ENCODE measurements around the gene BCOR. TPM values are rescaled to one million over a fixed set of nuclear protein-coding genes. Genes with fewer than 3 reads are reported as not detected.

BCOR gene
- total and polyA plus RNA-seq, 9 of the 15 experiments (the other 6 are each of a cell fraction or from before 2014, with no cell fraction given): 27.5 to 113 (median 37.6) TPM

- TF ChIP-seq ZBTB34 (CRISPR knock-in tag; IDR thresholded peaks at IDR 0.05) (0 out of 2 replicates have a peak, but pooled peaks have one; percentile 25), CREB5 (CRISPR knock-in tag; IDR thresholded peaks at IDR 0.05) (no peak), ZNF511 (CRISPR knock-in tag; IDR thresholded peaks at IDR 0.05) (peak; percentile 86), ZNF24 (IDR thresholded peaks at IDR 0.05) (no peak), RAD21 (CRISPR knock-in tag; conservative IDR thresholded peaks at IDR 0.05 in 1 of 2, IDR thresholded peaks at IDR 0.05 in 1 of 2) (no peak), CCNT2 (IDR thresholded peaks at IDR 0.05; ENCODE audit: borderline replicate concordance, extremely low read depth, insufficient read length, low read depth, low read length) (peak; percentile 55), STAT6 (CRISPR knock-in tag; IDR thresholded peaks at IDR 0.05) (no peak), CBX2 (IDR thresholded peaks at IDR 0.05; ENCODE audit: insufficient read depth, low read length, poor library complexity, severe bottlenecking) (no peak), NONO (IDR thresholded peaks at IDR 0.05; ENCODE audit: low read depth in 2 of 2, low read length in 1 of 2) (no peak; a peak in 1 of 4 replicates), L3MBTL2 (IDR thresholded peaks at IDR 0.05) (peak; percentile 99), HDAC8 (tag; IDR thresholded peaks at IDR 0.05) (peak; percentile 55; the same call in 1 of the 2 replicates), ZBTB5 (IDR thresholded peaks at IDR 0.05) (no peak), HSF4 (CRISPR knock-in tag; IDR thresholded peaks at IDR 0.05; ENCODE audit: borderline replicate concordance) (peak; percentile 48; the same call in 1 of the 2 replicates), HMBOX1 (IDR thresholded peaks at IDR 0.05) (no peak; the same call in 1 of the 2 replicates), DIDO1 (tag; IDR thresholded peaks at IDR 0.05; ENCODE audit: low read depth) (no peak), NRF1 (conservative IDR thresholded peaks at IDR 0.05 in 1 of 2, IDR thresholded peaks at IDR 0.05 in 1 of 2) (peak; percentile 64 to 72; a peak in 3 of 4 replicates)
Observed at GRCh38 chrX:40107291-40108161, 9.8 kb upstream of the BCOR start (continued).
